ENCODE results near the gene NOC4L. TPM values are rescaled to one million over a fixed set of nuclear protein-coding genes. Genes with fewer than 3 reads are reported as not detected.
A peak's percentile ranks its signal among the peaks of the same experiment; 100 is the strongest.

Gene NOC4L
- total RNA-seq, 1 experiment from 2014 or later = 62.5 TPM

DNA sequence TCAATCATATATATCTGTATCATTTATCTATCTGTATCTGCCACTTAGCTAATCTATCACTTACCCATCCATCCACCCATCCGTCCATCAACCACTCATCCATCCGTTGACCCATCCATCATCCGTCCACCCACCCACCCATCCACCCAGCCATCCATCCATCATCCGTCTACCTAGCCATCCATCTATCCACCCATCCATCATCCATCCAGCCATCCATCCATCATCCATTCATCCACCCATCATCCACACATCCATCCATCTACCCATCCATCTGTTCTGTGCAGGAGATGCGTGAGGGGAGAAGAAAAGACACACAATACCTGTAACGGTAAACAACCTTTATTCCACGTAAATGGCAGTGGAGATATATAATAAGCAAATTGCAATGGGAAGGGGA, 20.2 kb downstream of the NOC4L start:
- BruUV-seq (replicated peaks) = no TSS peak
- TF ChIP-seq, protein P1, sequence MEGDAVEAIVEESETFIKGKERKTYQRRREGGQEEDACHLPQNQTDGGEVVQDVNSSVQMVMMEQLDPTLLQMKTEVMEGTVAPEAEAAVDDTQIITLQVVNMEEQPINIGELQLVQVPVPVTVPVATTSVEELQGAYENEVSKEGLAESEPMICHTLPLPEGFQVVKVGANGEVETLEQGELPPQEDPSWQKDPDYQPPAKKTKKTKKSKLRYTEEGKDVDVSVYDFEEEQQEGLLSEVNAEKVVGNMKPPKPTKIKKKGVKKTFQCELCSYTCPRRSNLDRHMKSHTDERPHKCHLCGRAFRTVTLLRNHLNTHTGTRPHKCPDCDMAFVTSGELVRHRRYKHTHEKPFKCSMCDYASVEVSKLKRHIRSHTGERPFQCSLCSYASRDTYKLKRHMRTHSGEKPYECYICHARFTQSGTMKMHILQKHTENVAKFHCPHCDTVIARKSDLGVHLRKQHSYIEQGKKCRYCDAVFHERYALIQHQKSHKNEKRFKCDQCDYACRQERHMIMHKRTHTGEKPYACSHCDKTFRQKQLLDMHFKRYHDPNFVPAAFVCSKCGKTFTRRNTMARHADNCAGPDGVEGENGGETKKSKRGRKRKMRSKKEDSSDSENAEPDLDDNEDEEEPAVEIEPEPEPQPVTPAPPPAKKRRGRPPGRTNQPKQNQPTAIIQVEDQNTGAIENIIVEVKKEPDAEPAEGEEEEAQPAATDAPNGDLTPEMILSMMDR (IDR thresholded peaks at IDR 0.05; ENCODE audit: unreplicated experiment) = no peak
- Mint-ChIP-seq H3K27ac (ENCODE audit: unreplicated experiment) (no peak overlapping the region), H3K27me3 (ENCODE audit: unreplicated experiment) (peaks cover 80% of the 10 kb centered on the region), H3K9me3 (ENCODE audit: low read depth, unreplicated experiment) (peaks cover 4% of the 10 kb centered on the region), H3K4me3 (ENCODE audit: low read depth, unreplicated experiment) (no peak overlapping the region), H3K36me3 (ENCODE audit: insufficient read depth, unreplicated experiment) (peaks cover 12% of the 10 kb centered on the region), H3K4me1 (ENCODE audit: low read depth, unreplicated experiment) (peaks cover 16% of the 10 kb centered on the region)
- CTCF ChIA-PET = no interaction called here
- no peak for DNase-seq
- intact Hi-C loops (cut with micrococcal nuclease; ENCODE audit: unreplicated experiment) = no loop called here

DNA sequence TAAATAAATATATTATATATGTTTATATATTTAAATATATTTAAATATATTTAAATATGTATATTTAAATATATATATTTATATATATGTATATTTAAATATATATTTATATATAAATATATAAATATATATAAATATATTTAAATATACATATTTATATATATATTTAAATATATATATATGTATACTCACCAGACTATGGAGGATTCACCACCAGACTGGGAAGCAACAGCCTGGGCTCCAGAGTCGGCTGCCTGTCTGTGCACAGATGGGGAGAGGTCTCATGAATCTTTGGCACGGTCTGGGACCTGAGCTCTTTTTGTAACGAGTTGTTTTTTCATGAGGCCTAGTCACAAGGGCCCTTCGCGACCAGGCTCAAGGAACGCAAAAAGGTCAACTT, 21.3 kb downstream of the NOC4L start:
- TF ChIP-seq, protein P1 (IDR thresholded peaks at IDR 0.05; ENCODE audit: unreplicated experiment) = no peak
- intact Hi-C loops (cut with micrococcal nuclease; ENCODE audit: unreplicated experiment) = no loop called here
- no peak overlapping the region for H3K27ac Mint-ChIP-seq (ENCODE audit: unreplicated experiment)
- DNase-seq = no peak
- no TSS peak for BruUV-seq (replicated peaks)
- peaks cover 12% of the 10 kb centered on the region for H3K36me3 Mint-ChIP-seq (ENCODE audit: insufficient read depth, unreplicated experiment)
- peaks cover 9% of the 10 kb centered on the region for H3K4me1 Mint-ChIP-seq (ENCODE audit: low read depth, unreplicated experiment)
- no peak overlapping the region for H3K4me3 Mint-ChIP-seq (ENCODE audit: low read depth, unreplicated experiment)
- peaks cover 80% of the 10 kb centered on the region for H3K27me3 Mint-ChIP-seq (ENCODE audit: unreplicated experiment)
- H3K9me3 Mint-ChIP-seq (ENCODE audit: low read depth, unreplicated experiment) = peaks cover 4% of the 10 kb centered on the region
- CTCF ChIA-PET = no interaction called here

DNA sequence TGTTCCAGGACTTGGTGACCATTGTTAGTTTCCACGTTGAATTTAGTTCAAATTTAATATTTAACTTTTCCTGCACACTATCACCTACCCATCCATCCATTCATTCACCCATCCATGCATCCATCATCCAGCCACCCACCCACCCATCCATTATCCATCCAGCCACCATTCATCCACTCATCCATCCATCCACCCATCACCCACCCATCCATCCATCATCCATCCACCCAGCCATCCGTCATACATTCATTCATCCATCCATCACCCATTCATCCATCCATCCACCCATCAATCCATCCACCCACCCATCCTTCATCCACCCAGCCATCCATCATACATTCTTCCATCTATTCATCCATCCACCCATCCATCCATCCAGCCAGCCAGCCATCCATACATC, 21.8 kb downstream of the NOC4L start:
- peak overlapping the region; percentile 12 for H3K27ac Mint-ChIP-seq (ENCODE audit: unreplicated experiment)
- TF ChIP-seq, protein P1 (IDR thresholded peaks at IDR 0.05; ENCODE audit: unreplicated experiment) = no peak
- DNase-seq = no peak
- peaks cover 12% of the 10 kb centered on the region for H3K36me3 Mint-ChIP-seq (ENCODE audit: insufficient read depth, unreplicated experiment)
- CTCF ChIA-PET = no interaction called here
- peaks cover 4% of the 10 kb centered on the region for H3K9me3 Mint-ChIP-seq (ENCODE audit: low read depth, unreplicated experiment)
- peaks cover 83% of the 10 kb centered on the region for H3K27me3 Mint-ChIP-seq (ENCODE audit: unreplicated experiment)
- intact Hi-C loops (cut with micrococcal nuclease; ENCODE audit: unreplicated experiment) = no loop called here
- H3K4me1 Mint-ChIP-seq (ENCODE audit: low read depth, unreplicated experiment) = peaks cover 9% of the 10 kb centered on the region
- no peak overlapping the region for H3K4me3 Mint-ChIP-seq (ENCODE audit: low read depth, unreplicated experiment)
- no TSS peak for BruUV-seq (replicated peaks)

DNA sequence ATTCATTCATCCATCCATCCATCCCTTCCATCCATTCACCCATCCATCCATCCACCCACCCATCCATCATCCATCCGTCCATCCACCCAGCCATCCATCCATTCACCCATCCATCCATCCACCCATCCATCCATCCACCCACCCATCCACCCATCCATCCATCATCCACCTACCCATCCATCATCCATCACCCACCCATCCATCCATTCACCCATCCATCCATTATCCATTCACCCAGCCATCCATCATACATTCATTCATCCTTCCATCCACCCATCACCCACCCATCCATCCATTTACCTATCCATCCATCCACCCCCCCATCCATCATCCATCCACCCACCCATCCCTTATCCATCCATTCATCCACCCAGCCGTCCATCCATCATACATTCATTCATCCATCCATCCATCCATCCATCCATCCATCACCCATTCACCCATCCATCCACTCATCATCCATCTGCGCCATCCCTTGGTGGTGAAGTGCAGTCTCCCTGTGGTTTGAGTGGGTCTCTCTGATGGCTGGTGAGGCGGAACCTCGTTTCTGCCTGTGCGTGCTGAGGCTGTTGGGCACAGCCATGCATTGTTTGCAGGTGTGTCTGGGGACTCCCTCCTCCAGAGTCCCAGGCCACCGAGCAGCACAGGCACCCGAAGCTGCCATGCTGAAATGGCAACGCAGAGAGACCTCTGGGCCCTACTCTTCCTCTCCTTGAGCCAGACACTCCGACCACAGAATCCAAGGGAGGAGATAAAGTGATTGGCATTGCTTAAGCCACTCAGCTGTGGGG, 22.7 kb downstream of the NOC4L start:
- H3K36me3 Mint-ChIP-seq (ENCODE audit: insufficient read depth, unreplicated experiment) = peaks cover 12% of the 10 kb centered on the region
- no peak overlapping the region for H3K27ac Mint-ChIP-seq (ENCODE audit: unreplicated experiment)
- no peak overlapping the region for H3K4me3 Mint-ChIP-seq (ENCODE audit: low read depth, unreplicated experiment)
- intact Hi-C loops (cut with micrococcal nuclease; ENCODE audit: unreplicated experiment) = no loop called here
- BruUV-seq (replicated peaks) = no TSS peak
- no peak for DNase-seq
- peaks cover 88% of the 10 kb centered on the region for H3K27me3 Mint-ChIP-seq (ENCODE audit: unreplicated experiment)
- TF ChIP-seq, protein P1 (IDR thresholded peaks at IDR 0.05; ENCODE audit: unreplicated experiment) = no peak
- peaks cover 9% of the 10 kb centered on the region for H3K4me1 Mint-ChIP-seq (ENCODE audit: low read depth, unreplicated experiment)
- CTCF ChIA-PET = no interaction called here
- H3K9me3 Mint-ChIP-seq (ENCODE audit: low read depth, unreplicated experiment) = peaks cover 4% of the 10 kb centered on the region
